Colon (tissue), 2 donors: Measurements from ENCODE around the gene ARID2.

Source experiments
- FAIRE-seq: peaks from 2 replicates; lab custom pipeline; 2012; peaks lifted over from hg19 to GRCh38; lab: Jason Lieb, UNC
- donor health status: control.
- donor health status: control.

Gene ARID2

GRCh38 chr12:45853550-45853949, 124.0 kb downstream of the ARID2 start:
- no peak for FAIRE-seq

- no peak for FAIRE-seq
These were observed 133.8 kb downstream of the ARID2 start for GRCh38 chr12:45863332-45863731.

- FAIRE-seq, result no peak
These were observed 136.8 kb downstream of the ARID2 start for GRCh38 chr12:45866299-45866698.

GRCh38 chr12:45872446-45872845, 142.9 kb downstream of the ARID2 start:
- no peak for FAIRE-seq

GRCh38 chr12:45877069-45877468, 147.6 kb downstream of the ARID2 start:
- no peak for FAIRE-seq

GRCh38 chr12:45878630-45879255, 149.2 kb downstream of the ARID2 start:
- FAIRE-seq, result no peak

GRCh38 chr12:45879363-45879895, 149.9 kb downstream of the ARID2 start:
- no peak for FAIRE-seq

GRCh38 chr12:45880533-45880932, 151.0 kb downstream of the ARID2 start:
- no peak for FAIRE-seq

GRCh38 chr12:45883187-45883586, 153.7 kb downstream of the ARID2 start:
- peak; percentile 51 for FAIRE-seq

GRCh38 chr12:45886685-45887084, 157.2 kb downstream of the ARID2 start:
- FAIRE-seq, result no peak

- FAIRE-seq, result no peak
These were observed 158.0 kb downstream of the ARID2 start for GRCh38 chr12:45887544-45887943.

GRCh38 chr12:45890276-45890675, 160.8 kb downstream of the ARID2 start:
- no peak for FAIRE-seq

- no peak for FAIRE-seq
These were observed 163.7 kb downstream of the ARID2 start for GRCh38 chr12:45893240-45893639.

GRCh38 chr12:45895961-45896360, 166.5 kb downstream of the ARID2 start:
- FAIRE-seq, result no peak

- no peak for FAIRE-seq
These were observed 168.6 kb downstream of the ARID2 start for GRCh38 chr12:45898094-45898493.

GRCh38 chr12:45907955-45908354, 178.4 kb downstream of the ARID2 start:
- no peak for FAIRE-seq

- no peak for FAIRE-seq
These were observed 179.7 kb downstream of the ARID2 start for GRCh38 chr12:45909041-45909713.

GRCh38 chr12:45912774-45913173, 183.3 kb downstream of the ARID2 start:
- FAIRE-seq, result no peak

- no peak for FAIRE-seq
These were observed 184.1 kb downstream of the ARID2 start for GRCh38 chr12:45913631-45914030.

GRCh38 chr12:45914090-45914489, 184.6 kb downstream of the ARID2 start:
- FAIRE-seq, result no peak

- FAIRE-seq, result no peak
These were observed 185.9 kb downstream of the ARID2 start for GRCh38 chr12:45915405-45915804.

GRCh38 chr12:45918818-45919217, 189.3 kb downstream of the ARID2 start:
- FAIRE-seq, result no peak

GRCh38 chr12:45928309-45928708, 198.8 kb downstream of the ARID2 start:
- no peak for FAIRE-seq

GRCh38 chr12:45930369-45930768, 200.9 kb downstream of the ARID2 start:
- FAIRE-seq, result no peak
